Skeletal muscle cell (primary cell): ENCODE data around the gene MT4.

Experiments used
- DNase-seq: peaks from one replicate; pipeline ENCODE4 v3.0.0-alpha.2; 2010; ENCODE audit warnings: low read depth
- H3K4me3 ChIP-seq: 2 replicates; pipeline ENCODE4 v1.5.1; 2011; ENCODE audit warnings: low read depth, mild to moderate bottlenecking, control low read depth, low read length, moderate library complexity

Gene MT4

DNA sequence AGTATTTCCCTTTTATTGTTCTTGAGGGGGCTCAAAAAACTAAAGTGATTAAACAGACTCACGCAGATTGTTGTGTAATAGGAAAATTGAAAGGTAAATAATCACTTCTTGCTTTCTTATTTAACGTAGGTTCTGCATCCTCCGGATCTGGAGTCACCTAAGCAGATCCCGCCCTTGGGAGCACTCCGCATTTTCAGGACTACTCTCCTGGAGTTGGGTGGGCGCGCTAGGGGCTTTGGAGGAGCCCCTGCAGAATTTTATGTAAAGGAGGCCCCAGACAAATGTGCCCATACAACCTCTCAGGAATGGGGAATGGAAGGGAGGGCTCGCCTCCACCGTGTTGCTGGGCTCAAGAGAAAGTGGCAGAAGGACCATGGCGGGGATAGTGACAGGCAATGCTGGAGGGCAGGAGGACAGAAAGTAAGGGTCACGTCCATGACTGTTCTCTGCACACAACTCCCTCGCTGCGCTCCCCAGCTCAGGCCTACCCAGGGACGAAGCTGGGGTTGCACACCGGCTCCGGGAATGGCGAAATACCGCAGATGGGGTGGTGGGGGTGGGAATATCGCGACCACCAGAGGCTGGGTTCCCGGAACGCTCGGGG, 51.8 kb downstream of the MT4 start:
- H3K4me3 ChIP-seq, result peak overlapping the region; percentile 44
- DNase-seq, result no peak

DNA sequence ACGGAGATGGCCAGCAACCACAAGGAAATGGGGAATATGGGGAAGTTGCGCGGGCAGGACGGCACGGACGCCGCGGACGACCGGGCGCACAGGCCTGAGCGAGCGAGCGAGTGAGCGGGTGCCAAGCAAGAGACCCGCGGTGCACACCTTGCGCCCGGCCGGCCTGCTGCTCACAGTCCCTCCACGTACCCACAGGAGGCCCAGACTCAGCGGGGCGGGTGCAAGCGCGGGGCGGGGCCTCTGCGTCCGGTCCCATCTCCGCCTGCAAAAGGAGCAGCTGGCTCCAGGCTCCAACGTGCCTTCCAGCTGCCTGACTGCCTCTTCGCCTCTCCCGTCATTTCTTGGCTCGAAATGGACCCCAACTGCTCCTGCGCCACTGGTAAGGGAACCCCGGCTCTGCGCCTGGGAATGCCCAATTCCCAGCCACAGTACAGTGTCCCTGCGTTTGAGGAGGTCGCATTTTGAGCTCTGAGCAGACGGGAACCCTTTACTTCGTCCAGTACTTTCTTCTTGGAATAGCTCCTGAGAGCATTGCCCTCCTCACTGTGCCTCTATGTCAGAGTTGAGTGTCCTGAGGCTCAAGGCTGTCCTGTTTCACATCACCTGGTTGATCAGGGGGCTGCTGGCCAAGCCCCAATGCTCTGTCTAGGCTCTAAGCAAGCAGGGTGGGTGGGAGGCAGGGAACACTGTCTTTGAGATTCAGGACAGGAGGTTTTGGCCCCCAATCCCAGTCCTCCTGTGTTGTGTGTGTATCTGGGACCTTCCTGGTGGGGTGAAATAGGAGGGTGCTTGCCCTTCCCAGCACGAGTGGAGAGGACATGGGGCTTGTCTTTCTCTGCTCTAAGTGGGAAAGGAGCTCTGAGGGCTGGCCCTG, 52.6 kb downstream of the MT4 start:
- no peak for DNase-seq
- H3K4me3 ChIP-seq, result peak overlapping the region; percentile 44

DNA sequence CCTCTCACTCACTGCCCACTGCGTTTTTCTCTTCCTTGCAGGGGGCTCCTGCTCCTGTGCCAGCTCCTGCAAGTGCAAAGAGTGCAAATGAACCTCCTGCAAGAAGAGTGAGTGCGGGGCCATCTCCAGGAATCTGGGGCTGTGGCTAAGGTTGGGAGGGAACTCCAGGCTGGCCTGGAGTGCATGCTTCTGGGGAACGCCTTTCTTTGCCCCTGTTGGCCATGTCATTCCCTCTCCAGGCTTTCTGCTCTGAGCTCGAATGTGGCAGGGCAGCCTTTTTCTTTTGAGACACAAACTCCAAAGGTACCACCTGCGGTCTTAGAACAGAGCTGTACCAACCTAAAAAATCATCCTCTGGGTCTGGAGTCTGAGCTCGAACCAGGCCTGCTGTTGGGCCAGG, 53.3 kb downstream of the MT4 start:
- no peak for DNase-seq
- peak overlapping the region; percentile 44 for H3K4me3 ChIP-seq
